H9 (cell line): Measurements from ENCODE around the gene CCR9. TPM values are rescaled to one million over a fixed set of nuclear protein-coding genes. Genes with fewer than 3 reads are reported as not detected.

Experiments used
- DNase-seq: peaks from one replicate; pipeline ENCODE4 v3.0.0-alpha.2; 2017
- H2AFZ ChIP-seq: one replicate; pipeline ENCODE4 v1.6.1; 2013; ENCODE audit warnings: mild to moderate bottlenecking, low read length, control low read depth, moderate library complexity
- H2AK5ac ChIP-seq: 2 replicates; pipeline ENCODE4 v1.6.1; 2013; ENCODE audit warnings: low read length, control low read depth, mixed read lengths; ENCODE audit not compliant: insufficient read length
- H2BK120ac ChIP-seq: one replicate; pipeline ENCODE4 v1.6.1; 2013; ENCODE audit warnings: low read depth, mild to moderate bottlenecking, low read length, control low read depth, inconsistent platforms; ENCODE audit not compliant: poor library complexity, severe bottlenecking
- H2BK12ac ChIP-seq: 2 replicates; pipeline ENCODE4 v1.6.1; 2013; ENCODE audit warnings: low read length, control low read depth, mixed read lengths, low read depth; ENCODE audit not compliant: insufficient read length
- H2BK15ac ChIP-seq: 2 replicates; pipeline ENCODE4 v1.6.1; 2013; ENCODE audit warnings: low read depth, low read length, control low read depth
- H2BK20ac ChIP-seq: one replicate; pipeline ENCODE4 v1.6.1; 2013; ENCODE audit warnings: low read depth, mild to moderate bottlenecking, low read length, control low read depth, inconsistent platforms; ENCODE audit not compliant: poor library complexity, severe bottlenecking
- H2BK5ac ChIP-seq: 2 replicates; pipeline ENCODE4 v1.6.1; 2013; ENCODE audit warnings: low read length, control low read depth, mixed read lengths; ENCODE audit not compliant: insufficient read length
- H3K14ac ChIP-seq: 2 replicates; pipeline ENCODE4 v1.6.1; 2013; ENCODE audit warnings: low read length, control low read depth; ENCODE audit not compliant: insufficient read depth
- H3K18ac ChIP-seq: 2 replicates; pipeline ENCODE4 v1.6.1; 2013; ENCODE audit warnings: low read depth, mild to moderate bottlenecking, mixed read lengths, low read length, control low read depth; ENCODE audit not compliant: insufficient read length
- H3K23ac ChIP-seq: 2 replicates; pipeline ENCODE4 v1.6.1; 2013; ENCODE audit warnings: low read length, control low read depth, mixed read lengths, low read depth; ENCODE audit not compliant: insufficient read length
- H3K23me2 ChIP-seq: 2 replicates; pipeline ENCODE4 v1.6.1; 2013; ENCODE audit warnings: low read depth, mild to moderate bottlenecking, mixed read lengths, low read length, control low read depth; ENCODE audit not compliant: insufficient read length, poor library complexity, severe bottlenecking
- H3K27ac ChIP-seq: 2 replicates; pipeline ENCODE4 v1.5.1; 2013; ENCODE audit warnings: low read length, control low read depth, mixed read lengths, low read depth; ENCODE audit not compliant: insufficient read length
- H3K27me3 ChIP-seq: 2 replicates; pipeline ENCODE4 v1.6.1; 2013; ENCODE audit warnings: low read length, control low read depth, inconsistent platforms; ENCODE audit not compliant: insufficient read depth
- H3K4ac ChIP-seq: 2 replicates; pipeline ENCODE4 v1.6.1; 2013; ENCODE audit warnings: low read depth, mild to moderate bottlenecking, control low read depth, inconsistent platforms, low read length, moderate library complexity
- H3K4me1 ChIP-seq: 2 replicates; pipeline ENCODE4 v1.6.1; 2013; ENCODE audit warnings: low read length, control low read depth, inconsistent platforms; ENCODE audit not compliant: insufficient read depth
- H3K4me2 ChIP-seq: 2 replicates; pipeline ENCODE4 v1.6.1; 2013; ENCODE audit warnings: low read length, control low read depth, mixed read lengths; ENCODE audit not compliant: insufficient read length, insufficient read depth
- H3K56ac ChIP-seq: 2 replicates; pipeline ENCODE4 v1.6.1; 2013; ENCODE audit warnings: low read depth, mild to moderate bottlenecking, mixed read lengths, low read length, control low read depth; ENCODE audit not compliant: insufficient read length
- H3K79me1 ChIP-seq: 2 replicates; pipeline ENCODE4 v1.6.1; 2013; ENCODE audit warnings: low read depth, mild to moderate bottlenecking, moderate library complexity, low read length, control low read depth, inconsistent platforms; ENCODE audit not compliant: insufficient read depth, poor library complexity, severe bottlenecking
- H3K79me2 ChIP-seq: 2 replicates; pipeline ENCODE4 v1.6.1; 2013; ENCODE audit warnings: low read length, control low read depth, inconsistent platforms; ENCODE audit not compliant: insufficient read depth
- H3K9ac ChIP-seq: 2 replicates; pipeline ENCODE4 v1.6.1; 2013; ENCODE audit warnings: low read length, control low read depth, mixed read lengths; ENCODE audit not compliant: insufficient read length; ENCODE audit errors: extremely low read depth
- H3K9me3 ChIP-seq: one replicate; pipeline ENCODE4 v1.6.1; 2013; ENCODE audit warnings: low read depth, low read length, inconsistent platforms; ENCODE audit not compliant: control insufficient read depth
- H3T11ph ChIP-seq: one replicate; pipeline ENCODE4 v1.6.1; 2013; ENCODE audit warnings: mild to moderate bottlenecking, low read length, control low read depth, inconsistent platforms
- H4K20me1 ChIP-seq: one replicate; pipeline ENCODE4 v1.6.1; 2013; ENCODE audit not compliant: control insufficient read depth, insufficient read length, insufficient read depth
- H4K5ac ChIP-seq: 2 replicates; pipeline ENCODE4 v1.6.1; 2013; ENCODE audit warnings: low read depth, mild to moderate bottlenecking, mixed read lengths, low read length, control low read depth; ENCODE audit not compliant: insufficient read length
- H4K8ac ChIP-seq: replicated peaks from 2 replicates; pipeline ENCODE4 v1.6.1; 2013; ENCODE audit warnings: low read length, control low read depth, mixed read lengths, low read depth; ENCODE audit not compliant: insufficient read length
- H4K91ac ChIP-seq: 2 replicates; pipeline ENCODE4 v1.6.1; 2013; ENCODE audit warnings: low read depth, mild to moderate bottlenecking, moderate library complexity, mixed read lengths, low read length, control low read depth; ENCODE audit not compliant: insufficient read length
- H3K27ac Mint-ChIP-seq, 3 experiments: 2 replicates in 2 of 3; 3 replicates in 1 of 3; pipeline ENCODE4 v1.8.0; 2020 to 2021; ENCODE audit warnings: mixed read lengths in 3 of 3, mild to moderate bottlenecking in 1 of 3, moderate library complexity in 1 of 3
- H3K27me3 Mint-ChIP-seq: 2 replicates; pipeline ENCODE4 v1.8.0; 2021; ENCODE audit warnings: low read depth, mild to moderate bottlenecking, moderate library complexity, mixed read lengths
- H3K36me3 Mint-ChIP-seq, 3 experiments: 2 replicates in 2 of 3; 3 replicates in 1 of 3; pipeline ENCODE4 v1.8.0; 2020 to 2021; ENCODE audit warnings: low read depth in 3 of 3, mixed read lengths in 3 of 3; ENCODE audit not compliant: insufficient read depth in 1 of 3
- H3K4me1 Mint-ChIP-seq, 2 experiments: 2 replicates each; pipeline ENCODE4 v1.8.0; 2020; ENCODE audit warnings: mixed read lengths in 2 of 2
- H3K4me3 Mint-ChIP-seq, 2 experiments: 2 replicates in 1 of 2; 3 replicates in 1 of 2; pipeline ENCODE4 v1.8.0; 2020 to 2021; ENCODE audit warnings: mild to moderate bottlenecking in 2 of 2, mixed read lengths in 2 of 2, moderate library complexity in 1 of 2
- H3K9me3 Mint-ChIP-seq, 2 experiments: 2 replicates in 1 of 2; 3 replicates in 1 of 2; pipeline ENCODE4 v1.8.0; 2020; ENCODE audit warnings: mild to moderate bottlenecking in 2 of 2, mixed read lengths in 2 of 2, moderate library complexity in 1 of 2
- CTCF ChIP-seq: fragments of 200-600 bp; sonication (generic); conservative IDR thresholded peaks from 3 replicates; pipeline ENCODE4 v1.8.0; 2021; ENCODE audit warnings: antibody characterized with exemption, mild to moderate bottlenecking
- WGBS: extraction: QIAGEN DNeasy Blood & Tissue Kit; methylation state at CpG from one replicate; pipeline ENCODE4 v1.1.7; 2013; ENCODE audit warnings: missing lambda C conversion rate, low lambda C conversion rate, mixed read lengths; ENCODE audit not compliant: insufficient read length; ENCODE audit errors: extremely low coverage; 5-methylcytosine and 5-hydroxymethylcytosine counted together
- total RNA-seq: library from RNA; stranded (reverse); gene quantifications from 2 replicates; pipeline ENCODE4 v1.2.1, GENCODE V29; 2021

The CCR9 gene
- total RNA-seq, 1 experiment from 2014 or later = not detected

- no peaks in the 10 kb centered on the region for H3K79me2 ChIP-seq
- H3K23me2 ChIP-seq = no peaks in the 10 kb centered on the region
- H2BK12ac ChIP-seq = no peak overlapping the region
- Mint-ChIP-seq H3K27me3 (peaks cover 3% of the 10 kb centered on the region), H3K36me3 (peaks cover 2 to 45% (median 35%) of the 10 kb centered on the region in 3 experiments; a peak in 6 of 7 replicates), H3K9me3 (no peaks in the 10 kb centered on the region), H3K27ac (peak overlapping the region in 2 of 3 experiments; percentile 22 to 61; a peak in 3 of 7 replicates), H3K4me1 (peaks cover 0 to 3% of the 10 kb centered on the region in 2 experiments; a peak in 1 of 4 replicates), H3K4me3 (no peak overlapping the region)
- H3K56ac ChIP-seq = no peak overlapping the region
- no peak overlapping the region for H4K8ac ChIP-seq
- H3K9ac ChIP-seq = no peak overlapping the region
- no peak overlapping the region for H2BK5ac ChIP-seq
- H2BK15ac ChIP-seq = no peak overlapping the region
- no peak overlapping the region for H3K18ac ChIP-seq
- no peak overlapping the region for H3K14ac ChIP-seq
- no peaks in the 10 kb centered on the region for H4K20me1 ChIP-seq
- TF ChIP-seq CTCF = no peak
- no peak overlapping the region for H3K4me2 ChIP-seq
- H2AK5ac ChIP-seq = no peak overlapping the region
- no peaks in the 10 kb centered on the region for H3K9me3 ChIP-seq
- H3K23ac ChIP-seq = no peak overlapping the region
- H2AFZ ChIP-seq = no peak overlapping the region
- H3K27ac ChIP-seq = no peak overlapping the region
- no peak overlapping the region for H4K5ac ChIP-seq
- no CpG with 5 or more reads among the region's 14 CpGs for WGBS
- no peak overlapping the region for H2BK20ac ChIP-seq
- H3T11ph ChIP-seq = no peak overlapping the region
- no peak overlapping the region for H3K4ac ChIP-seq
- no peaks in the 10 kb centered on the region for H3K79me1 ChIP-seq
- H2BK120ac ChIP-seq = no peak overlapping the region
- no peaks in the 10 kb centered on the region for H3K27me3 ChIP-seq
- no peak for DNase-seq
- H3K4me1 ChIP-seq = no peaks in the 10 kb centered on the region
- H4K91ac ChIP-seq = no peak overlapping the region
Measured at GRCh38 chr3:45921158-45922038, 35.1 kb downstream of the CCR9 start.
